Measurements from ENCODE around the gene ATP8A2. TPM values are rescaled to one million over a fixed set of nuclear protein-coding genes. Genes with fewer than 3 reads are reported as not detected.

Gene ATP8A2
- total RNA-seq, 1 donor from 2014 or later, result 47.3 TPM

DNA sequence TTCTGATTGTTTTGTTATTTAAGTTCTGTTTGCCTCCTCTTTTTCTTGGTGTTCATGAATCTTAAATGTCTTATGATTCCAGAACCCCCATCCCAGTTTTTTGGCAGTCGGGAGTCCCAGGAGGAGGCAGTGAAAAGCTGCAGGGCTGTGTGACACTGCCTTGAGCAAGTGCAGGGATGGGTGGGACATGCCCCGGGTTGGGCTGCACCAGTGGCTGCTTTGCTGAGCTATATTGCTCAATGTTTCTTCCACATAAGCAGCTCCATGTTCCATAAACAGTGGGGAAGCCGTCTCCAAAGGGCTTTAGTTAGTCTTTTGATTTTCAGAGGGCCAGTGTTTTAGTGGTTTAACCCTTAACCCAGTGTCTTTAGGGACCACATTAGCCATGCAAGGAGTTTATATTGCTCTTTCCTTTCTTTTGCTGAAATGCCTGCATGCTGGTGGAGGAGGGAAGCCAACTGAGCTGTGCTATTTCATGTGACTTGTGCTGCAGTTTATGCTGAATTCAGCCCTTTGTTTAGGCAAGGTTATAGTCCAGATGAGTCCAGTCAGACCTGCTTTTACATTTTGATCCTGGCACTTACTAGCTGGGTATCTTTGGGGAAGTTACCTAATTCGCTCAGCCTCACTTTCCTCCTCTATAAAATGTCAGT is 13.1 kb downstream of the ATP8A2 start:
- DNase-seq, result no peak

DNA sequence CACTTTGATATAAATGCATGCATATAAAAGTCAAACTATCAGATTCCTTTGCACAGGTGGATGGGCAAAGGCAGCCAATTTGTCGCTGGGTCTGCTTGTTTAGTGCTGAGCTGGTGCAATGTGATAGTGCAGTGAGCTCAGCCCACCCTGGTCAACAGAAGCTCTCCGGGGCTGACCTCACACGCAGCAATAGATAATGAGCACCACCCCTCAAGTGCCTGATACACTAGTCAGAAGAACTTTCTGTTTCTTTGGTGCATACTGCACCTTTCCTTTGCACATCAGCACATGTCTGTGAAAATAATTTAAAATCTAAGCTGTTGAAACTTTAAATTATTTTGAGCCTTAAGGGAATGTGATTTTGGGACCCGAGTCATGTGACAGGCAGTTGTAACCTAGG is 20.2 kb downstream of the ATP8A2 start:
- DNase-seq, result no peak

GRCh38 chr13:25394402-25395060 is 22.8 kb downstream of the ATP8A2 start:
- DNase-seq, result no peak

- DNase-seq, result no peak
Measured at GRCh38 chr13:25397763-25398162, 26.0 kb downstream of the ATP8A2 start.

DNA sequence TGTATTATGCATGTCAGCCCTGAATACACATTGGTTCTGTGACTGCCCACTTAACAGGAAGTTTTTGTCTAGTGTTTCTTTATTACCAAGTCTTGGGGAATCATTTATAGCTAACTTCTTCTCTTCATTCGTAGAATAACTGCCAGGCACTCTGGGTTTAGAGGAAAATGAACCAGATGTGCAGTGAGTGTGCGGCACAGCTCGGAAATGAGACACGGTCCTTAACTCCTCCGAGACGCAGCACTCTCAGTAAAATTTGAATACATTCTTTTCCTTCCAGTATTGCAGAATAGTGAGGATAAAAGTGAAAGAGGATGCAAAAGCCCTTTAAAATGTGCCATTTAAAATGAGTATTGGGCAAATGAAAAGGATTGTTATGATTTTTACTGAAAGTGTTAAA is 29.2 kb downstream of the ATP8A2 start:
- DNase-seq, result no peak

GRCh38 chr13:25401958-25402357 is 30.2 kb downstream of the ATP8A2 start:
- no peak for DNase-seq

DNA sequence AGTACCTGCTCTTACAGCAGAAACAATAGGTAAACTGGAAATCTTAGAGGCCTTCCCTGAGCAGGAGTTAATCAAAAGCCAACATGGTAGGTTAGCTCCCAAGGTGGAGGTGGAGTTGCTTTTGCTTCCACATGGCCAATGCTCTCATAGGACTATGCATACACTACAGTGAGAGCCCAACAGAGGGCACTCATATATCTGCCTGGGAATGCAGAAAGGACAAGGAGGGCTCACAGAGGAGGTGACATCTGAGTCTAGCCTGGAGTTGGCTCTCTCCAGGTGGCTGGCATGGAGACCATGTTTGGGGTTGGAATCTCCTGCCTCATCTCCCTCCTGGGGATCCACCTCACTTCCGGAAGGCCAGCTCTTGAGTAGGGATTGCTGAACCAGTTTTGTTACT is 34.6 kb downstream of the ATP8A2 start:
- no peak for DNase-seq

GRCh38 chr13:25409938-25410337 is 38.2 kb downstream of the ATP8A2 start:
- DNase-seq, result no peak

- DNase-seq, result no peak
Measured at GRCh38 chr13:25415241-25415640, 43.5 kb downstream of the ATP8A2 start.

- no peak for DNase-seq
Measured at GRCh38 chr13:25417535-25417934, 45.8 kb downstream of the ATP8A2 start.

- no peak for DNase-seq
Measured at GRCh38 chr13:25420161-25420560, 48.4 kb downstream of the ATP8A2 start.

DNA sequence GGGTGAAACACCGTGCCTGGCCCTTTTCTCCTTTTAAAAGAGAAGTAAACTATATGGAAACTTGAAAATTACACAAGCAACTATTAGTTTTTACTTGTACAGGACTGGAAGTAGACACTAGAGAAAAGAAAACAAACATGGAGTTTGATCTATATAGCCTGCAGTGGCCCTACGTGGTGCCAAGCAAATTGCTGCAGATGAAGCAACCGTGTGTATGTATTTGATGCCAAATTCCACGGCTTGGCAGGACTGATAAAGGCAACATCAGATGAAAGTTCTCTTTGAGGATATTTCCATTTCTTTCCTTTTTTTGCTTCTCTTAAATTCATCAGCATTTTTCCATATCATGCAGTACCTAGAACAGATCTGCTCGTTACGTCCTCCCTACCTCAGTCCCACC is 49.8 kb downstream of the ATP8A2 start:
- DNase-seq, result no peak

DNA sequence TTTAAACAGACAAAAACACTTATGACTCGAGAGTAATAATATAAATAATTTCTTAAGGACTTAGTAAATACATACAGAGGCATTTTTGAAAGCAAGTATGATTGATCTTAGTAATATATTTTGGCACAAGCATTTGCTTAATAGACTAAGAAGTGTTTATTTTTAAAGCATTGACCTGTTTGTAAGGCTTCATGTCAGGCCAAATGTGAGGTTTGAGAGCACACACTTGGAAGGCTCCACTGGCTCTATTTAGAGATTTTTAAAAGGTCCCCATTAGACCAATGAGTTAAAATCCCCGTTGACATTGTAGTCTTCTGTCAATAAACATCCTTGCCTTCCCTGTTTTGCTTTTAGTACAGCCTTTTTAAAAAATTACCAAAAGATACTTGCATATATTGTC is 50.4 kb downstream of the ATP8A2 start:
- DNase-seq, result no peak

DNA sequence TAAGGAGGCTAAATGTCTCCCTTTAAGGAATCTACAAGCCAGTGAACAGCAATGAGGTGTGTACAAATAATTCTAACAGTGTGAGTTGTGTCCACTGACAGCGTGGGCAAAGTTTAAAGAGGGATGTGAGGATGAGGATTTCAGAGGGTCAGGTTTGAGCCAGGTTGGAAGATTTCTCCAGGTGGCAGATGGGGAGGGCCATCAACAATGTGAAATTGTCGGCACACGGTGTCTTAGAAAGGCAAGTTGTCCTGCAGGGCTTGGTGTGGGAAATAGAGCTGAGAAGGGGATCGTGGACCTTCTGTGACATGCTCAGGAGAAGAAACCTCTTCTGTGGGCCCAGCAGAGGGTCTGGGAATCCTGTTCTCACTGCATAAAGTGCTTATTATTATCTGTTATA is 52.1 kb downstream of the ATP8A2 start:
- no peak for DNase-seq

GRCh38 chr13:25429466-25429865 is 57.7 kb downstream of the ATP8A2 start:
- DNase-seq, result no peak

DNA sequence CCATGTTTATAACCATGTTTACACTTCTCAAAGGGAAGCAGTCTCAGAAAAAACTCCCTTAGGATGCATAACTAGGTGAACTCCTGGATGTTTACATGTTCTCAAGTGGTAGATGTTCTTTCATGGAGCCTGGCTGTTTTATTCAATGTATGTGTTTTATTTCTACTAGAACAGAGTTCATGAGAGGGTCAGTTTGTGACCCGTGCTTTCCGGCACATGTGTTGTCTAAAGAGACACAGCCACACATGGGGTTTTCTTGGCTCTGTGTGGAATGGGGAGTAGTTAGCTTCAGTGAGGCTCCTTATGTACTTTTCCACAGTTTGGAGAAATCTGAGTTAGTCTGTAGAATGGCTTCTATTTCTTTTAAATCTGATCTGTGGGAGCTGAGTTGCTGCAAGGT is 60.9 kb downstream of the ATP8A2 start:
- no peak for DNase-seq

DNA sequence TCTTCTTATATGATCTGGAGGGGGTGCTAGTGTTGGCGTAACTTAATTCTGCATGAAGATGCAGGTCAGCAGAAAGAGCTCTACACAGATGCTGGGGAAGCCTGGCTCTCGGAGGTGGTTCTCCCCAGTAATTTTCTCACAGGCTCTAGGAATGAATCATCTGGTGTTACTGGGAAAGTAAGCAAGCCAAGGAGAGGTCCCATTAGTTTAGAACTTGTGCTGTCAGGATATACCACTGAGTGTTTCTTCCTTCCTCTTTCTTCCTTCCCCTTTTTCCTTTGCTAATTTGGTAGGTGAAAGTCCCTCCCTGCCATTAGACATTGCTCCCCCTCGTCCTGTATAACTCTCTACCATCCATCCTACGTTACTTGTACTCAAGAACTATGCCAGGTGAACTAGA is 68.3 kb downstream of the ATP8A2 start:
- DNase-seq, result no peak

DNA sequence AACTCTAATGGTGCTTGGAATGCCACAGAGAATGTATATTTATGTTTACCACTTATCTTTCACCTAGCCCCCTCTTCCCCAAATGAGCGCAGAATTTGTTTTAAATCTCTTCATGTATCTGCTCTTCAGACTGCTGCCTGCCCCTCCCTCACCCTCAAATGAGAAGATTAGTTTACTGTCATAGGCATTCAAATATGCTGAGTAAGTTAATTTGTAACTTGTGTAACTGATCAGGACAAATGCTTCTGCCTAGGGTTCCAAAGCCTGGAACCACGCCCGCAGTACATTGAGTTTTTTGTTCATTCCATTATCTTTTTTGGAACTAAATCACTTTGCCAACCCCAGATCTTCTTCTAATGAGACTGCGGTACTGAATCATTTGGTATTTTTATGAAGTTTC is 74.5 kb downstream of the ATP8A2 start:
- DNase-seq, result no peak

- no peak for DNase-seq
Measured at GRCh38 chr13:25447396-25447795, 75.6 kb downstream of the ATP8A2 start.

DNA sequence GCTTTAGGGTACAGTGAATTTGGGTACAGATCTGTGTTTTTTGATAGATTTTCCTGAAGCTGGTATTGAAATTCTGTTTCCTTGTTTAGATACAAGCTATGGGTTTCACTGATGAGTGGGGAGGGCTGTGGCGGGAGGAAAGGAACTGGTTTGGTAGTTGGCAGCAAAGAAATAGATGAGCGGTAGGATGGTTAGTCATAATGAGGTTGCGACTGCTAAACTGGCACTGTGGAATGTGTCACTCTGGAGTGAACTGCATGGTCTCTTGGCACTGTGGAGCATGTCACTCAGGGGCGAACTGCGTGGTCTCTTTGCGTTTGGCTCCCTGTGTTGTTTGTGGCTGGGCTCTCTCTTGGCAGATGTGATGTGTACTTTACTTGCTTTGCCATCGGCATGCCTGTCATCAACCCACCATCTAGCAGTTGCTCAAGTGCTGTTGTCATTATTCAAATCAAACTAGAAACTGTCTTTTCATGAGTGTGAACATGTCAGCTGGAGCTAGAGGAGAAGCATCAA is 82.1 kb downstream of the ATP8A2 start:
- no peak for DNase-seq

DNA sequence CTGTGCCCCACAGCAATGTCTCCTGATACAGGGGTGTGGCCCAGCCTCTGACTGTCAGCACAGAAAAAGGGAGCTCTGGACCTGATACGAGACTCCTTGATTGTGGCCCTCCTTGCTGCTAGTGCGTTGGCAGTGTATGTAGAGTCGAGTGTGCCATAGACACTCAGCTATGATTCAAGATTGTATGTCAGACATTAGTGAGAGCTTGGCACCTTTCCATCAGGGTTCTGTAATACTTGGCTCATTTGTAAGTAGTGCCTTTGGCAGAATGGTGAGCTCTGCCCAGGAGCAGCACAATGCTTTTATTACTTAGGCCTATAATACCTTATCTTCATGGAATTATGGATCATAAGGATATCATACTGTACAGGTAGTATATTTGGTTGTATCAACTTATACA is 83.4 kb downstream of the ATP8A2 start:
- no peak for DNase-seq

DNA sequence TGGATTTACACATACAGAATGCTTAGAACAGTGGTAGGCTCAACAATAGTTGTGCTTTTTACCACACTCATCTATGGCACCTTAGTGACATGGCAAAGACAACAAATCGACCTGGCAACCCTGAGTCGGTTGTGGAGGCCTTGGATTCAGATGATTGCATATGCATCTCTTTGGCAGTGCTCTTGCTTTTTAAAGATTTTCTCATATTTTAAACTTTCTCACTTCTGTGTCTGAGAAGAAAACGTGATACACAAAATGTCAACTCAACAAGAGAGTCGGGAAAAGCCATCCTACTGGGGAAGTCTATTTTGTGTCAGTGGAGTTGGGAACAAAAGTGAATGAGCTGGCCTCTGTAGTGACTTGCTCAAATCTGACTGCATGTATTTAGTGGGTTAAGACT is 85.8 kb downstream of the ATP8A2 start:
- DNase-seq, result no peak

DNA sequence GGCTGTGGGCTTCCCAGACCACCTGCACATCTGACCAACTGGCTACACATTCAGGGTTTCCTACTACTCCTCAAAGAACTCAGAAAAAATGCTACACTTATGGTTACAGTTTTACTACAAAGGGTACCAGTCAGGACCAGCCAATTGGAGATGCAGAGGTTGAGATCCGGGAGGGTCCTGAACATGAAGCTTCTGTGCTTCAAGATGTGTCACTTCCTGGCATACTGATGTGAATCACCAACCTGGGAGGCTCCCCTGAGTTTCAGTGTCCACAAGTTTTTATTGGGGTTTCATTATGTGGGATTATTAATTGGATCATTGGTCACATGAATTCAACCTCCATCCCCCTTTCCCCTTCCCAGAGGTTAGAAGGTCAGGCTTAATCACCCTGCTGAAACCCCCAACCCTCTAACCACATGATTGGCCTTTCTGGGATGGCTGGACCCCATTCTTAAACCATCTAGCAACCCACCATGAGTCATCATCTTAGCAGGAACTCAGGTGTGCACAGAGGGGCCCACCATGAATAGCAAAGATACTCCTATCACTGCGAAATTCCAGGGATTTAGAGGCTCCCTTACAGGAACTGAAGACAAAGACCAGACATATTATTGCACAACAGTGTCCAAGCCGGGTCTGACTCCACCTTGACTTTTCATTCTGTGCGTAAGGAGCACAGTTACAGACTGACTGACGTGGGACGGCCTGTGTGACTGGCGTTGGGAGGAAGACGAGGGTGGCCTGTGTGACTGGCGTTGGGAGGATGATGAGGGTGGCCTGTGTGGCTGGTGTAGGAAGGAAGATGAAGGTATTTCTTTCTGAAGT is 90.7 kb downstream of the ATP8A2 start:
- no peak for DNase-seq
